HG03354 (cell line): ENCODE results near the gene STK24.

Source experiments
- ATAC-seq: cut with Tn5 transposase; IDR thresholded peaks from one replicate; pipeline ENCODE4 v1.9.1; 2021; ENCODE audit warnings: mild to moderate bottlenecking; ENCODE audit not compliant: unreplicated experiment, poor library complexity, severe bottlenecking

The STK24 gene

DNA sequence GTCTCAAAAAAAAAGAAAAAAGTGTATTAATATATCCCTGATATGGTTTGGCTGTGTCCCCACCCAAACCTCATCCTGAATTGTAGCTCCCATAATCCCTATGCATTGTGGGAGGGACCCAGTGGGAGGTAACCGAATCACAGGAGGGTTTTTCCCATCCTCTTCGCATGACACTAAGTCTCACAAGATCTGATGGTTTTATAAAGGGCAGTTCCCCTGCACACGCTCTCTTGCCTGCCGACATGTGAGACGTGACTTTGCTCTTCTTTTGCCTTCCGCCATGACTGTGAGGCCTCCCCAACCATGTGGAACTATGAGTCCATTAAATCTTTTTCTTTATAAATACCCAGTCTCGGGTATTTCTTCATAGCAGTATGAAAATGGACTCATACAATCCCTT is 17.7 kb downstream of the STK24 start:
- ATAC-seq: no peak

- ATAC-seq: no peak
These were observed 18.7 kb downstream of the STK24 start for GRCh38 chr13:98557937-98558792.

DNA sequence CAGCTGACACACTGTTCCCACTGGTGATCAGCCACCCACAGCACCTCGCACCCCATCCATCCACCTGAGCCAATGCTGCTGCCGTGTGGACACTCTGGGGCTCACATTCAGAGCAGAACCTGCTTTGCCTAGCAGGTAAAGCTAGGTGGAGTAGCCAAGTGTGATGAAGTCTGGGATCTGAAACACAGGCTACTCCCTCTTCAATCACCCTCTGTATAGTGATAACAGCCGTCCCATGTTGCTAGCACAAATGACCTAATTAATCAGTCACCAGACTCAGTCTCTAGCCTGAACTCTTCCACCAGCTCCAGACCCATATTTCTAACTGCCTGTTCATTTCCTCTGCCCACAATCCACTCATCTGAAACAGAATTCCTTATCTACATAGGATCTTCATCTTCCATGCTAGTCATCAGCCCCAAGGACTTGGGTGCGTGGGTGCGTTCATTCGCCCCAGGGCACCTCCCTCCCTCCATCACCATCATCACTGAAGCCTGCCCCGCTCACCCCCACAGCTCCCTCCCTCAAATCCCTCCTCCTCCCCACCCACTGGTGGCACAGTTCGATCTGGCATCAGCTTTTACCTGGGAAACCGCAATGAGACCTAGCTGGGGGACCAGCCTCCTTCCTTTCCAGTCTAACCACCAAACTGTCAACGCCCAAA is 19.8 kb downstream of the STK24 start:
- ATAC-seq: no peak

DNA sequence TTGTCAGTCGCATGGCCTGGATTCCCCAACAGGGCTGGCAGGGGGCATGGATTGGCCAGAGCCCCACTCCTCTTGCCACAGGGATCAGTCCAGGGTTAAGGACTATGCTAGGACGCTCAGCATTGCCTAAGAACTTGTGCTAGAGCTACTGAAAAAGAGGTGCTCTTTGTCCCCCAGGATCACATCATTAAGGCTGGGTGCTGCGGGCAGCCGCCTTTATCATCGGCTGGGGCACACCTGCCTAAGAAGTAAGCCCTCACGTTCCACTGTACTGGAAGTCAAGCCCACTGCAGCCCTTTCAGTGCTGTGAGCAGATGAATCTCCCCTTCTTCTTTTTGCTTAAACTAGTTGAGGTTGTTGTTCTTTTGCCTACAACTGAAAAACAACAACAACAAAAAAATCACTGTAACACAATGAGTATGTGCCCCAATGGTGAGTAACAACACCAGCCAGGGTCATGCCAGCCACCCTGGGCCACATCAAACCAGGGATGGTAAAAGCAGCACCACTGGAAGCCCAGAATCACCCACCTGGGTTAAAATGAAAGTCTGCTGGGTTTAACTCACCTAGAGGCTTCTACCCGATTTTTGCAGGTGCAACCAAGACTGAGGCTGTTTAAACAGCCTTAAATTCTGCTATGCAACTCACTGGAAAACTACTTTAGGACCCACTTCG is 20.6 kb downstream of the STK24 start:
- ATAC-seq: no peak

- peak; percentile 66 for ATAC-seq
These were observed 27.1 kb downstream of the STK24 start for GRCh38 chr13:98549728-98550317.

- no peak for ATAC-seq
These were observed 27.7 kb downstream of the STK24 start for GRCh38 chr13:98549006-98549727.

DNA sequence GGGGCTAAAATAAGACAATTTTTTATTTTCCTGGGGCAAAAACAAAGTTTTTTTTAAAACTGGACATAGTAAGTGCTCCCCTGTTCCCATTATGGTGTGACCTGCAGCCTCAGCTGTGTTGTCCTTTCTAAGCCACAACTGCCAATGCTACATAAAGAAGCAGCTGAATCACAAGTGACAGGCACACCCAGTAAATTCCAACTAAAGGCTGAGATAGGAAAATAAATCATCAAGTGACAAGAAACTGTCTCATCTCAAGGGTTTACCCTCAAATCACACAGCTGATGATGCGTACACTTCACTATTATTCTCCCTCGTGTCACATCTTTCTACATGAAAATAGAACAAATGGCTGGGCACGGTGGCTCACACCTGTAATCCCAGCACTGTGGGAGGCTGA is 28.7 kb downstream of the STK24 start:
- no peak for ATAC-seq

DNA sequence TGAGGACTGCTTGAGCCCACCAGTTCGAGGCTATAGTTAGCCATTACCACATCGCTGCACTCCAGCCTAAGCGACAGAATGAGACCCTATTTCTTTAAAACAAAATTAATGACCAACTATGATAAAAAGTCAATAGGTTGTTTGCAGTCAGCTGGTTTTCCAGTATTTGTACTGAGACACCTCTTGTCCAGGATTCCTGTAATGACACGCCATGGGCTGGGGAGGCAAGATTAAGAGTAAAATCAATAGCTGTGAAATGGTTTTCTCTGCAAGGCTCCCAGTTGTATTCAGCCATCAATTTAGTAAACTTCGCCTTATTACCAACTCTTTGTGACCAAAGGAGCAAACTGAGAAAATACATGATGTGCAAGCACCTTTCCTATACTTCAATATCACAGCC is 29.5 kb downstream of the STK24 start:
- ATAC-seq: no peak

GRCh38 chr13:98546402-98546801 is 30.5 kb downstream of the STK24 start:
- no peak for ATAC-seq

DNA sequence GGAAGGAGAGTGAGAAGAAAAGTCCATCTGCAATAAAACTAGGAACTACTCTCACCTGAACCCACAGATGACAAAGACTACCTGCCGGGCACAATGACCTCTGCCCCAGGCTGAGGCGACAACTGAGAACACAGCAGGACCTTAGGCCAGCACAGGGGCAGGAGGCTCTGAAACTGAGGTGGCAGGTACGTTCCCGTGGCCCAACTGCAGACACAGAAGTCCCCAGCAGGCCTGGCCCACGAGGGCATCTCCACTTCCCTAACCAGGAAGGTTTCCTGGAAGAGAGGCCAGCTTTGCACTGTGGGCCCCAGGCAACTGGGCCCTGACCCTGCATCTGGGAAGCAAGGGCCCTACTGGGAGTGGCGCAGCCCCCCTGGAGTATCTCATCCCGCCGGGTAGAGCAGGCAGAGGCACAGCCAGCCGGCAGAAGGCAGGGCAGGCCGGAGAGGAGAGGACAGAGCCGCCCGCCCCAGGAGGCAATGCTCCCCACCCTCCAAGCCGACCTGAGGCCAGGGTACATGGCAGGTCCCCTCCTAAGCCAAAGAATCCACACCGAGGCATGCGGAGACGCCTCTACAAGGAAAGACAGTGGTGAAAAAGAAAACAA is 32.7 kb downstream of the STK24 start:
- no peak for ATAC-seq

DNA sequence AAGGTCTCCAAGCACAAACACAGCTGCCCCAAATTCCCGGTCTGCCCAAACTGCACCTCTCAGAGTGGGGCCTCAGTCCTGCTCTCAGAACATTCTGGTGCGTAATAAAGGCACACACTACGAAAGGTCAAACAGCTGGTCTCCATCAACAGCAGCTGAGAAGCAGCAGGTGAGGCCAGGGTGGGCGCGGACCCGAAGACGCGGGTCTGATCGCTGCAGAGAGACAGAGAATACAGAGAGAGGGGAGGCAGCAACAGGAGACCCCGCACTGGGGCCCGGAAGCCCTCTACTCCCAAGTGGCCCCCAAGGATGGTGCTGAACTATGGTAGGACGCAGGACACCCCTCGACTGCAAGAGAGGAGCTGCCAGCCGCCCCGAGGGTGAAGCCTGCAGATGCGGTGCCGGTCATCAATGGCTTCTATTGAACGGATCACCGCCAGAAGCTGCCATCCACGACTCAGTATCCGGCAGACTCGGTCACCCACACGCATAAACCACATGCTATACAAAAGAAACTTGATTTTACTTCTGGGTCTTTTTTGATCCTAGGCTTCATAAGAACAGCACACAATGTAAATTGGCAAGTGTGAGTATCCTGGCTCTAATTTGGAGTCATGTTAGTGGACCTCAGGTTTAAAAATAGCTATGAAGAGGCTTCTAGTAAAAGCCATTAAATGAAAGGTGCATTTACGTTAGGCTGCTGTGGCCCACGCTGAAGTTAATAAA is 33.4 kb downstream of the STK24 start:
- peak; percentile 20 for ATAC-seq

DNA sequence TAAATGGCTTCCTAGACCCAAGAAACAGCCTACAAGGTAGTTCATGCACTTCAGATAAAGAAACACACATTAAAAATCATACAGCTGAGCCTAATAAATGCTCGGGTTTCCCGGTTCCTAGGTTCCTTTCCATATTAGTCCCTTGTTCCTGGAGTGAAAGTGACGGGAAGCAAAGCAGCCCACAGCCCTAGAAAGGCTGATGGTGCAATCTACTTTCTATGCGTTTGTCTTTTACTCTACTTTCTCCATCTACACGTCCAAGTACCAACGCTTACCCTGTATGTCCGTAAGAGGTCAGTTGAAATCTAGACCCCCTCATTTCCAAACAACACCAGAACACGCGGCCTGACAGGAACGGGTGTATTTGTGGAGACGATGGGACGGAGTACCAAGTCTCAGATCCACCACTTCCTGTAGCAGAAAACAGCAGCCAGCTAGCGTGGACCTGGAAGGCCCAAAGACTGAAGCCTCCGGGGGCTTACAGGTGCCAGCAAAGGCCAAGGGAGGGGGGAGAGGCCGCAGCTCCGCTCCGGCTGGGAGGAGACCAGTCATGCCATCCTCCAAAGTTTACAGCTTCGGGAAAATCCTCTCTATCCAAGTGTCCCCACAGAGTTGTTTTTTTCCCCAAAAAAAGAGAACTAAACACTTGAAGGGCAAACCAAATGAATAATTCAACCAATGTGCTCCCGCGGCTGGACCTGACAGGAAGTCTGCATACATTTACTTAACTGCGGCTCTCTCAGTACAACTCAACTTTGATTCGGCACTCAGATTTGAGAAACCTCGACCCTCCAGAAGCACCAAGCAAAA is 34.1 kb downstream of the STK24 start:
- peak; percentile 56 for ATAC-seq

GRCh38 chr13:98541701-98542203 is 35.2 kb downstream of the STK24 start:
- no peak for ATAC-seq

DNA sequence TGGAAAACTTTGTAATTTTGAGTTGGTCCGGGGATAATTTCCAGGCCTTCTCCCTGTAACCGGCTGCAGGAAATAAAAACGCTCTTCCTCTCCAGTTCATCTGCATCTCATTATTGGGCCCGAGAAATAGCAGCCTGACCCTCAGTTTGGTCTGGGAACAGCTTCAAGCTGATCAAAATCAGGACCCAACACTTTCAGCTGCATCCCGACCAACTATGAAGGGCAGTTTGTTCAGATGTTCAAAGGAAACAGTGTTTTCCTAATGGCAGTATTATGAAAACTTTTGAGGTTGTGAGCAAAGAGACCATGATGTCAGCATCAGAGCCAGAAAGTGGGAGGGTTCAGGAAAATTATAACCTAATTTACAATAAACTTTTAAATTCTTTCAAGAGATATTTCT is 35.7 kb downstream of the STK24 start:
- no peak for ATAC-seq

GRCh38 chr13:98540476-98540875 is 36.4 kb downstream of the STK24 start:
- ATAC-seq: peak; percentile 33

GRCh38 chr13:98539666-98540065 is 37.2 kb downstream of the STK24 start:
- no peak for ATAC-seq

- no peak for ATAC-seq
These were observed 38.0 kb downstream of the STK24 start for GRCh38 chr13:98538876-98539275.

- no peak for ATAC-seq
These were observed 39.2 kb downstream of the STK24 start for GRCh38 chr13:98537740-98538139.
